ENCODE data around the gene STARD3NL. TPM values are rescaled to one million over a fixed set of nuclear protein-coding genes. Genes with fewer than 3 reads are reported as not detected.
A peak's percentile ranks its signal among the peaks of the same experiment; 100 is the strongest.

The STARD3NL gene
- total and polyA plus RNA-seq, 2 of the 13 experiments (the other 11 are each of a cell fraction or from before 2014, with no cell fraction given): 37.3 to 42.3 TPM

GRCh38 chr7:38178004-38178694 is at the start of gene STARD3NL (continued):
- TF ChIP-seq, protein P1, sequence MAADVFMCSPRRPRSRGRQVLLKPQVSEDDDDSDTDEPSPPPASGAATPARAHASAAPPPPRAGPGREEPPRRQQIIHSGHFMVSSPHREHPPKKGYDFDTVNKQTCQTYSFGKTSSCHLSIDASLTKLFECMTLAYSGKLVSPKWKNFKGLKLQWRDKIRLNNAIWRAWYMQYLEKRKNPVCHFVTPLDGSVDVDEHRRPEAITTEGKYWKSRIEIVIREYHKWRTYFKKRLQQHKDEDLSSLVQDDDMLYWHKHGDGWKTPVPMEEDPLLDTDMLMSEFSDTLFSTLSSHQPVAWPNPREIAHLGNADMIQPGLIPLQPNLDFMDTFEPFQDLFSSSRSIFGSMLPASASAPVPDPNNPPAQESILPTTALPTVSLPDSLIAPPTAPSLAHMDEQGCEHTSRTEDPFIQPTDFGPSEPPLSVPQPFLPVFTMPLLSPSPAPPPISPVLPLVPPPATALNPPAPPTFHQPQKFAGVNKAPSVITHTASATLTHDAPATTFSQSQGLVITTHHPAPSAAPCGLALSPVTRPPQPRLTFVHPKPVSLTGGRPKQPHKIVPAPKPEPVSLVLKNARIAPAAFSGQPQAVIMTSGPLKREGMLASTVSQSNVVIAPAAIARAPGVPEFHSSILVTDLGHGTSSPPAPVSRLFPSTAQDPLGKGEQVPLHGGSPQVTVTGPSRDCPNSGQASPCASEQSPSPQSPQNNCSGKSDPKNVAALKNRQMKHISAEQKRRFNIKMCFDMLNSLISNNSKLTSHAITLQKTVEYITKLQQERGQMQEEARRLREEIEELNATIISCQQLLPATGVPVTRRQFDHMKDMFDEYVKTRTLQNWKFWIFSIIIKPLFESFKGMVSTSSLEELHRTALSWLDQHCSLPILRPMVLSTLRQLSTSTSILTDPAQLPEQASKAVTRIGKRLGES (CRISPR knock-in tag; IDR thresholded peaks at IDR 0.05; ENCODE audit: borderline replicate concordance): no peak
- TF ChIP-seq, protein P2, sequence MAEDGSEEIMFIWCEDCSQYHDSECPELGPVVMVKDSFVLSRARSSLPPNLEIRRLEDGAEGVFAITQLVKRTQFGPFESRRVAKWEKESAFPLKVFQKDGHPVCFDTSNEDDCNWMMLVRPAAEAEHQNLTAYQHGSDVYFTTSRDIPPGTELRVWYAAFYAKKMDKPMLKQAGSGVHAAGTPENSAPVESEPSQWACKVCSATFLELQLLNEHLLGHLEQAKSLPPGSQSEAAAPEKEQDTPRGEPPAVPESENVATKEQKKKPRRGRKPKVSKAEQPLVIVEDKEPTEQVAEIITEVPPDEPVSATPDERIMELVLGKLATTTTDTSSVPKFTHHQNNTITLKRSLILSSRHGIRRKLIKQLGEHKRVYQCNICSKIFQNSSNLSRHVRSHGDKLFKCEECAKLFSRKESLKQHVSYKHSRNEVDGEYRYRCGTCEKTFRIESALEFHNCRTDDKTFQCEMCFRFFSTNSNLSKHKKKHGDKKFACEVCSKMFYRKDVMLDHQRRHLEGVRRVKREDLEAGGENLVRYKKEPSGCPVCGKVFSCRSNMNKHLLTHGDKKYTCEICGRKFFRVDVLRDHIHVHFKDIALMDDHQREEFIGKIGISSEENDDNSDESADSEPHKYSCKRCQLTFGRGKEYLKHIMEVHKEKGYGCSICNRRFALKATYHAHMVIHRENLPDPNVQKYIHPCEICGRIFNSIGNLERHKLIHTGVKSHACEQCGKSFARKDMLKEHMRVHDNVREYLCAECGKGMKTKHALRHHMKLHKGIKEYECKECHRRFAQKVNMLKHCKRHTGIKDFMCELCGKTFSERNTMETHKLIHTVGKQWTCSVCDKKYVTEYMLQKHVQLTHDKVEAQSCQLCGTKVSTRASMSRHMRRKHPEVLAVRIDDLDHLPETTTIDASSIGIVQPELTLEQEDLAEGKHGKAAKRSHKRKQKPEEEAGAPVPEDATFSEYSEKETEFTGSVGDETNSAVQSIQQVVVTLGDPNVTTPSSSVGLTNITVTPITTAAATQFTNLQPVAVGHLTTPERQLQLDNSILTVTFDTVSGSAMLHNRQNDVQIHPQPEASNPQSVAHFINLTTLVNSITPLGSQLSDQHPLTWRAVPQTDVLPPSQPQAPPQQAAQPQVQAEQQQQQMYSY (CRISPR knock-in tag; IDR thresholded peaks at IDR 0.05): no peak
- TF ChIP-seq CC2D1A (CRISPR knock-in tag; IDR thresholded peaks at IDR 0.05): 0 out of 2 replicates have a peak, but pooled peaks have one; percentile 79
- TF ChIP-seq, protein P3, sequence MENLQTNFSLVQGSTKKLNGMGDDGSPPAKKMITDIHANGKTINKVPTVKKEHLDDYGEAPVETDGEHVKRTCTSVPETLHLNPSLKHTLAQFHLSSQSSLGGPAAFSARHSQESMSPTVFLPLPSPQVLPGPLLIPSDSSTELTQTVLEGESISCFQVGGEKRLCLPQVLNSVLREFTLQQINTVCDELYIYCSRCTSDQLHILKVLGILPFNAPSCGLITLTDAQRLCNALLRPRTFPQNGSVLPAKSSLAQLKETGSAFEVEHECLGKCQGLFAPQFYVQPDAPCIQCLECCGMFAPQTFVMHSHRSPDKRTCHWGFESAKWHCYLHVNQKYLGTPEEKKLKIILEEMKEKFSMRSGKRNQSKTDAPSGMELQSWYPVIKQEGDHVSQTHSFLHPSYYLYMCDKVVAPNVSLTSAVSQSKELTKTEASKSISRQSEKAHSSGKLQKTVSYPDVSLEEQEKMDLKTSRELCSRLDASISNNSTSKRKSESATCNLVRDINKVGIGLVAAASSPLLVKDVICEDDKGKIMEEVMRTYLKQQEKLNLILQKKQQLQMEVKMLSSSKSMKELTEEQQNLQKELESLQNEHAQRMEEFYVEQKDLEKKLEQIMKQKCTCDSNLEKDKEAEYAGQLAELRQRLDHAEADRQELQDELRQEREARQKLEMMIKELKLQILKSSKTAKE (CRISPR knock-in tag; IDR thresholded peaks at IDR 0.05; ENCODE audit: borderline replicate concordance): no peak
- TF ChIP-seq SOX6 (IDR thresholded peaks at IDR 0.05): no peak
- peak; percentile 58 for TF ChIP-seq SOX6 (CRISPR knock-in tag; IDR thresholded peaks at IDR 0.05)
- no peak for TF ChIP-seq ZNF564 (CRISPR knock-in tag; IDR thresholded peaks at IDR 0.05)
- TF ChIP-seq NONO (IDR thresholded peaks at IDR 0.05): no peak
- no peak for TF ChIP-seq NONO (CRISPR knock-in tag; conservative IDR thresholded peaks at IDR 0.05)
- TF ChIP-seq ZNF274 (CRISPR knock-in tag; IDR thresholded peaks at IDR 0.05): 0 out of 2 replicates have a peak, but pooled peaks have one; percentile 22
- peak; percentile 74 for TF ChIP-seq NR2C2 (CRISPR knock-in tag; IDR thresholded peaks at IDR 0.05; ENCODE audit: borderline replicate concordance)
- TF ChIP-seq, protein P4, sequence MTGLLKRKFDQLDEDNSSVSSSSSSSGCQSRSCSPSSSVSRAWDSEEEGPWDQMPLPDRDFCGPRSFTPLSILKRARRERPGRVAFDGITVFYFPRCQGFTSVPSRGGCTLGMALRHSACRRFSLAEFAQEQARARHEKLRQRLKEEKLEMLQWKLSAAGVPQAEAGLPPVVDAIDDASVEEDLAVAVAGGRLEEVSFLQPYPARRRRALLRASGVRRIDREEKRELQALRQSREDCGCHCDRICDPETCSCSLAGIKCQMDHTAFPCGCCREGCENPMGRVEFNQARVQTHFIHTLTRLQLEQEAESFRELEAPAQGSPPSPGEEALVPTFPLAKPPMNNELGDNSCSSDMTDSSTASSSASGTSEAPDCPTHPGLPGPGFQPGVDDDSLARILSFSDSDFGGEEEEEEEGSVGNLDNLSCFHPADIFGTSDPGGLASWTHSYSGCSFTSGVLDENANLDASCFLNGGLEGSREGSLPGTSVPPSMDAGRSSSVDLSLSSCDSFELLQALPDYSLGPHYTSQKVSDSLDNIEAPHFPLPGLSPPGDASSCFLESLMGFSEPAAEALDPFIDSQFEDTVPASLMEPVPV (CRISPR knock-in tag; IDR thresholded peaks at IDR 0.05): peak; percentile 46; the same call in 1 of the 2 replicates
- no peak for TF ChIP-seq NPAS2 (CRISPR knock-in tag; IDR thresholded peaks at IDR 0.05; ENCODE audit: borderline replicate concordance)
- no peak for TF ChIP-seq FLYWCH1 (CRISPR knock-in tag; IDR thresholded peaks at IDR 0.05)
- TF ChIP-seq, protein P5, sequence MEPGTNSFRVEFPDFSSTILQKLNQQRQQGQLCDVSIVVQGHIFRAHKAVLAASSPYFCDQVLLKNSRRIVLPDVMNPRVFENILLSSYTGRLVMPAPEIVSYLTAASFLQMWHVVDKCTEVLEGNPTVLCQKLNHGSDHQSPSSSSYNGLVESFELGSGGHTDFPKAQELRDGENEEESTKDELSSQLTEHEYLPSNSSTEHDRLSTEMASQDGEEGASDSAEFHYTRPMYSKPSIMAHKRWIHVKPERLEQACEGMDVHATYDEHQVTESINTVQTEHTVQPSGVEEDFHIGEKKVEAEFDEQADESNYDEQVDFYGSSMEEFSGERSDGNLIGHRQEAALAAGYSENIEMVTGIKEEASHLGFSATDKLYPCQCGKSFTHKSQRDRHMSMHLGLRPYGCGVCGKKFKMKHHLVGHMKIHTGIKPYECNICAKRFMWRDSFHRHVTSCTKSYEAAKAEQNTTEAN (CRISPR knock-in tag; conservative IDR thresholded peaks at IDR 0.05): peak; percentile 66; the same call in 1 of the 2 replicates
